Adipocyte (in vitro differentiated cells): ENCODE measurements around the gene VWA5B1.
"Not testable (repeated sequence)": the region's sequence is repeated elsewhere in the genome, so short reads cannot be mapped to it uniquely, and the experiment has no call there.

Source experiments
- DNase-seq: peaks from one replicate; pipeline ENCODE4 v3.0.0-alpha.2; 2015; ENCODE audit warnings: low read depth
- H3K27me3 ChIP-seq: replicated peaks from 2 replicates; pipeline ENCODE4 v1.7.0; 2013; ENCODE audit warnings: mild to moderate bottlenecking, low read length, moderate library complexity; ENCODE audit not compliant: control insufficient read depth, insufficient read depth
- H3K36me3 ChIP-seq: 2 replicates; pipeline ENCODE4 v1.7.0; 2013; ENCODE audit warnings: low read length, mild to moderate bottlenecking, moderate library complexity; ENCODE audit not compliant: control insufficient read depth, insufficient read depth, severe bottlenecking
- H3K4me1 ChIP-seq: 2 replicates; pipeline ENCODE4 v1.7.0; 2013; ENCODE audit warnings: mild to moderate bottlenecking, low read length, moderate library complexity; ENCODE audit not compliant: control insufficient read depth, insufficient read depth
- H3K4me3 ChIP-seq: 2 replicates; pipeline ENCODE4 v1.7.0; 2013; ENCODE audit warnings: mild to moderate bottlenecking, low read length, moderate library complexity
- H3K9ac ChIP-seq: 2 replicates; pipeline ENCODE4 v1.7.0; 2013; ENCODE audit warnings: mild to moderate bottlenecking, low read length, moderate library complexity
- H3K9me3 ChIP-seq: 2 replicates; pipeline ENCODE4 v1.7.0; 2013; ENCODE audit warnings: mild to moderate bottlenecking, low read length, moderate library complexity; ENCODE audit not compliant: control insufficient read depth

Gene VWA5B1

GRCh38 chr1:20282533-20282932 lies 8.1 kb upstream of the VWA5B1 start:
- H3K4me1 ChIP-seq, result peaks cover 7% of the 10 kb centered on the region

GRCh38 chr1:20284046-20284445 lies 6.6 kb upstream of the VWA5B1 start:
- Histone ChIP-seq H3K4me3 (no peak overlapping the region), H3K36me3 (no peaks in the 10 kb centered on the region), H3K9me3 (peaks cover 14% of the 10 kb centered on the region), H3K4me1 (peaks cover 7% of the 10 kb centered on the region), H3K9ac (no peak overlapping the region), H3K27me3 (peaks cover 26% of the 10 kb centered on the region)
- no peak for DNase-seq

More at GRCh38 chr1:20282533-20282932, 8.1 kb upstream of the VWA5B1 start:
- H3K36me3 ChIP-seq, result no peaks in the 10 kb centered on the region
- no peak for DNase-seq
- H3K9me3 ChIP-seq, result peaks cover 14% of the 10 kb centered on the region
- H3K9ac ChIP-seq, result no peak overlapping the region
- peaks cover 15% of the 10 kb centered on the region for H3K27me3 ChIP-seq
- no peak overlapping the region for H3K4me3 ChIP-seq

- Histone ChIP-seq H3K4me3 (no peak overlapping the region), H3K9ac (no peak overlapping the region), H3K9me3 (peaks cover 14% of the 10 kb centered on the region), H3K4me1 (peaks cover 4% of the 10 kb centered on the region), H3K36me3 (no peaks in the 10 kb centered on the region), H3K27me3 (peaks cover 32% of the 10 kb centered on the region)
- DNase-seq, result no peak
Observed at GRCh38 chr1:20284625-20285024, 6.0 kb upstream of the VWA5B1 start.

- Histone ChIP-seq H3K9me3 (peaks cover 14% of the 10 kb centered on the region), H3K4me1 (no peaks in the 10 kb centered on the region), H3K36me3 (no peaks in the 10 kb centered on the region), H3K27me3 (peaks cover 41% of the 10 kb centered on the region), H3K9ac (no peak overlapping the region), H3K4me3 (no peak overlapping the region)
- no peak for DNase-seq
Observed at GRCh38 chr1:20285510-20285909, 5.2 kb upstream of the VWA5B1 start.

- DNase-seq, result not testable (repeated sequence)
- H3K27me3 ChIP-seq, result peaks cover 61% of the 10 kb centered on the region
Observed at GRCh38 chr1:20287696-20288095, 3.0 kb upstream of the VWA5B1 start.

GRCh38 chr1:20291645-20292084 lies 990 bp downstream of the VWA5B1 start:
- Histone ChIP-seq H3K27me3 (peaks cover 72% of the 10 kb centered on the region), H3K9ac (no peak overlapping the region), H3K4me1 (no peaks in the 10 kb centered on the region), H3K36me3 (no peaks in the 10 kb centered on the region), H3K4me3 (no peak overlapping the region), H3K9me3 (no peaks in the 10 kb centered on the region)
- peak; percentile 4 for DNase-seq

More at GRCh38 chr1:20287696-20288095, 3.0 kb upstream of the VWA5B1 start:
- H3K9me3 ChIP-seq, result peaks cover 14% of the 10 kb centered on the region
- H3K9ac ChIP-seq, H3K4me1 ChIP-seq, H3K4me3 ChIP-seq, H3K36me3 ChIP-seq: not testable (repeated sequence)

GRCh38 chr1:20298626-20299025 lies 8.0 kb downstream of the VWA5B1 start:
- H3K27me3 ChIP-seq, result peaks cover 65% of the 10 kb centered on the region
- H3K36me3 ChIP-seq, result no peaks in the 10 kb centered on the region
- no peak overlapping the region for H3K4me3 ChIP-seq

GRCh38 chr1:20301463-20302107 lies 10.9 kb downstream of the VWA5B1 start:
- H3K4me1 ChIP-seq, result peaks cover 2% of the 10 kb centered on the region
- no peaks in the 10 kb centered on the region for H3K36me3 ChIP-seq
- no peak overlapping the region for H3K4me3 ChIP-seq
- H3K9ac ChIP-seq, result no peak overlapping the region
- H3K27me3 ChIP-seq, result peaks cover 70% of the 10 kb centered on the region
- H3K9me3 ChIP-seq, result no peaks in the 10 kb centered on the region
- no peak for DNase-seq

More at GRCh38 chr1:20298626-20299025, 8.0 kb downstream of the VWA5B1 start:
- DNase-seq, result no peak
- H3K9me3 ChIP-seq, result no peaks in the 10 kb centered on the region
- H3K9ac ChIP-seq, result no peak overlapping the region
- H3K4me1 ChIP-seq, result peaks cover 2% of the 10 kb centered on the region

GRCh38 chr1:20302108-20302471 lies 11.4 kb downstream of the VWA5B1 start:
- H3K9me3 ChIP-seq, result no peaks in the 10 kb centered on the region
- H3K4me1 ChIP-seq, result peaks cover 2% of the 10 kb centered on the region
- DNase-seq, result no peak
- no peaks in the 10 kb centered on the region for H3K36me3 ChIP-seq
- H3K4me3 ChIP-seq, result no peak overlapping the region
- H3K9ac ChIP-seq, result no peak overlapping the region
- H3K27me3 ChIP-seq, result peaks cover 66% of the 10 kb centered on the region

GRCh38 chr1:20307026-20307425 lies 16.4 kb downstream of the VWA5B1 start:
- Histone ChIP-seq H3K9ac (no peak overlapping the region), H3K27me3 (peaks cover 50% of the 10 kb centered on the region), H3K9me3 (no peaks in the 10 kb centered on the region), H3K4me1 (peaks cover 2% of the 10 kb centered on the region), H3K36me3 (no peaks in the 10 kb centered on the region), H3K4me3 (no peak overlapping the region)
- no peak for DNase-seq

- Histone ChIP-seq H3K4me3 (no peak overlapping the region), H3K27me3 (peaks cover 56% of the 10 kb centered on the region), H3K9me3 (no peaks in the 10 kb centered on the region), H3K9ac (no peak overlapping the region), H3K36me3 (no peaks in the 10 kb centered on the region), H3K4me1 (no peaks in the 10 kb centered on the region)
- DNase-seq, result no peak
Observed at GRCh38 chr1:20308569-20308968, 17.9 kb downstream of the VWA5B1 start.

GRCh38 chr1:20311289-20311688 lies 20.6 kb downstream of the VWA5B1 start:
- no peaks in the 10 kb centered on the region for H3K9me3 ChIP-seq
- peaks cover 62% of the 10 kb centered on the region for H3K27me3 ChIP-seq
- H3K36me3 ChIP-seq, result no peaks in the 10 kb centered on the region
- no peak overlapping the region for H3K9ac ChIP-seq
- H3K4me3 ChIP-seq, result no peak overlapping the region
- no peak for DNase-seq
- H3K4me1 ChIP-seq, result no peaks in the 10 kb centered on the region
